PC-9 (cell line): ENCODE measurements around the gene SPAG17.

Experiments used
- CTCF ChIP-seq: fragments of 200-600 bp; sonication (generic); conservative IDR thresholded peaks from 2 replicates; pipeline ENCODE4 v1.6.1; 2017; ENCODE audit warnings: mixed run types, antibody characterized with exemption, mild to moderate bottlenecking, moderate library complexity
- EZH2 ChIP-seq: fragments of 200-600 bp; sonication (generic); IDR thresholded peaks from 2 replicates; pipeline ENCODE4 v1.8.0; 2017; ENCODE audit warnings: antibody characterized with exemption, low read depth

DNA sequence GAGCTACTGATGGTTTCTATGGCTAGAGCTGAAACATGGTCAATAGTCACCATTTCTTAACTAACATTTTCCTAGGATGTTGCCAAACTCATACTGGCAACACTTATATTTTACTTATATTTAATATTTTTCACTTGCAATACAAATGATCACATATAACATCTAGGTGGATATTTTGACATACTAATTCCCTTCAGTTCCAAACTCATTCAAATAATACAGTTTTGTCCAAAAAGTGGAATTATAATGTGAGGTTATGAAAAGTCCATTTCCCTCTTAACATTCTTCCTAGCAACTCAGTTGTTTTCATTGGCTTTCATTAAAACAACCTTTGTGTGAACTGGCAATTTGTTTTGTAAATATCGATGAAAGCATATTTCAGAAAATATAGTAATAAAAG, 16.0 kb downstream of the SPAG17 start:
- TF ChIP-seq EZH2 (no peak), CTCF (no peak)
